Neural progenitor cell (in vitro differentiated cells): ENCODE results near the gene IRAK1.

Source experiments
- EZH2 ChIP-seq: fragments of 200-600 bp; sonication (generic); IDR thresholded peaks from 2 replicates; pipeline ENCODE4 v1.6.1; 2017; ENCODE audit warnings: antibody characterized with exemption, mild to moderate bottlenecking, moderate library complexity
- EZH2phosphoT487 ChIP-seq: fragments of 200-600 bp; sonication (generic); IDR thresholded peaks from 2 replicates; pipeline ENCODE4 v1.6.1; 2017; ENCODE audit warnings: antibody characterized with exemption
- TF ChIP-seq, protein P1 (sequence below): fragments of 200-600 bp; sonication (generic); IDR thresholded peaks from 2 replicates; pipeline ENCODE4 v1.5.1; 2017; ENCODE audit warnings: antibody characterized with exemption, mild to moderate bottlenecking

- TF ChIP-seq EZH2, result no peak
- TF ChIP-seq, protein P1, sequence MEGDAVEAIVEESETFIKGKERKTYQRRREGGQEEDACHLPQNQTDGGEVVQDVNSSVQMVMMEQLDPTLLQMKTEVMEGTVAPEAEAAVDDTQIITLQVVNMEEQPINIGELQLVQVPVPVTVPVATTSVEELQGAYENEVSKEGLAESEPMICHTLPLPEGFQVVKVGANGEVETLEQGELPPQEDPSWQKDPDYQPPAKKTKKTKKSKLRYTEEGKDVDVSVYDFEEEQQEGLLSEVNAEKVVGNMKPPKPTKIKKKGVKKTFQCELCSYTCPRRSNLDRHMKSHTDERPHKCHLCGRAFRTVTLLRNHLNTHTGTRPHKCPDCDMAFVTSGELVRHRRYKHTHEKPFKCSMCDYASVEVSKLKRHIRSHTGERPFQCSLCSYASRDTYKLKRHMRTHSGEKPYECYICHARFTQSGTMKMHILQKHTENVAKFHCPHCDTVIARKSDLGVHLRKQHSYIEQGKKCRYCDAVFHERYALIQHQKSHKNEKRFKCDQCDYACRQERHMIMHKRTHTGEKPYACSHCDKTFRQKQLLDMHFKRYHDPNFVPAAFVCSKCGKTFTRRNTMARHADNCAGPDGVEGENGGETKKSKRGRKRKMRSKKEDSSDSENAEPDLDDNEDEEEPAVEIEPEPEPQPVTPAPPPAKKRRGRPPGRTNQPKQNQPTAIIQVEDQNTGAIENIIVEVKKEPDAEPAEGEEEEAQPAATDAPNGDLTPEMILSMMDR, result no peak
- TF ChIP-seq EZH2phosphoT487, result no peak
Measured at GRCh38 chrX:153984351-153985178, 35.1 kb downstream of the IRAK1 start.
